Effector memory CD4-positive, alpha-beta T cell (primary cell): Measurements from ENCODE around the gene NKX6-2.
"Not testable (repeated sequence)": the region's sequence is repeated elsewhere in the genome, so short reads cannot be mapped to it uniquely, and the experiment has no call there.

Source experiments
- DNase-seq, 3 donors: peaks; one replicate each; pipeline ENCODE4 v3.0.0-alpha.2; 2020
- H3K27ac ChIP-seq: 2 replicates; pipeline ENCODE4 v1.7.0; 2013; ENCODE audit warnings: mild to moderate bottlenecking, low read length, moderate library complexity; ENCODE audit not compliant: insufficient read depth, poor library complexity, severe bottlenecking
- H3K27me3 ChIP-seq: replicated peaks from 2 replicates; pipeline ENCODE4 v1.7.0; 2013; ENCODE audit warnings: mild to moderate bottlenecking, low read length; ENCODE audit not compliant: insufficient read depth, control insufficient read depth, poor library complexity, severe bottlenecking
- H3K36me3 ChIP-seq: 2 replicates; pipeline ENCODE4 v1.7.0; 2013; ENCODE audit warnings: mild to moderate bottlenecking, low read length, moderate library complexity; ENCODE audit not compliant: control insufficient read depth, insufficient read depth
- H3K4me1 ChIP-seq: 2 replicates; pipeline ENCODE4 v1.7.0; 2013; ENCODE audit warnings: low read length, mild to moderate bottlenecking; ENCODE audit not compliant: control insufficient read depth, insufficient read depth, poor library complexity, severe bottlenecking
- H3K4me3 ChIP-seq: 2 replicates; pipeline ENCODE4 v1.7.0; 2013; ENCODE audit warnings: low read length, low read depth, mild to moderate bottlenecking; ENCODE audit not compliant: insufficient read depth, poor library complexity, severe bottlenecking
- H3K9me3 ChIP-seq: 2 replicates; pipeline ENCODE4 v1.7.0; 2013; ENCODE audit warnings: mild to moderate bottlenecking, low read length, moderate library complexity; ENCODE audit not compliant: control insufficient read depth

Gene NKX6-2

GRCh38 chr10:132796846-132797245 is 10.9 kb upstream of the NKX6-2 start:
- H3K4me3 ChIP-seq, result no peak overlapping the region
- H3K27me3 ChIP-seq, result no peaks in the 10 kb centered on the region
- H3K27ac ChIP-seq, result no peak overlapping the region
- H3K9me3 ChIP-seq, result no peaks in the 10 kb centered on the region
- no peak for DNase-seq
- no peaks in the 10 kb centered on the region for H3K4me1 ChIP-seq
- H3K36me3 ChIP-seq, result no peaks in the 10 kb centered on the region

GRCh38 chr10:132793871-132794849 is 8.2 kb upstream of the NKX6-2 start:
- Histone ChIP-seq H3K27me3 (peaks cover 6% of the 10 kb centered on the region), H3K4me3 (no peak overlapping the region), H3K36me3 (no peaks in the 10 kb centered on the region), H3K9me3 (no peaks in the 10 kb centered on the region), H3K4me1 (no peaks in the 10 kb centered on the region), H3K27ac (no peak overlapping the region)
- DNase-seq, result no peak

GRCh38 chr10:132793213-132793612 is 7.3 kb upstream of the NKX6-2 start:
- Histone ChIP-seq H3K9me3 (no peaks in the 10 kb centered on the region), H3K4me3 (no peak overlapping the region), H3K4me1 (peaks cover 4% of the 10 kb centered on the region), H3K27me3 (peaks cover 13% of the 10 kb centered on the region), H3K27ac (no peak overlapping the region), H3K36me3 (no peaks in the 10 kb centered on the region)
- DNase-seq, result no peak

GRCh38 chr10:132792796-132793195 is 6.8 kb upstream of the NKX6-2 start:
- no peak overlapping the region for H3K27ac ChIP-seq
- no peak overlapping the region for H3K4me3 ChIP-seq
- no peaks in the 10 kb centered on the region for H3K36me3 ChIP-seq
- H3K4me1 ChIP-seq, result peaks cover 5% of the 10 kb centered on the region
- peaks cover 17% of the 10 kb centered on the region for H3K27me3 ChIP-seq
- no peak for DNase-seq
- no peaks in the 10 kb centered on the region for H3K9me3 ChIP-seq

- H3K36me3 ChIP-seq, H3K9me3 ChIP-seq, H3K27ac ChIP-seq, H3K4me1 ChIP-seq, H3K4me3 ChIP-seq, DNase-seq: not testable (repeated sequence)
- peaks cover 22% of the 10 kb centered on the region for H3K27me3 ChIP-seq
Measured at GRCh38 chr10:132792099-132792498, 6.2 kb upstream of the NKX6-2 start.

- no peaks in the 10 kb centered on the region for H3K36me3 ChIP-seq
- peaks cover 32% of the 10 kb centered on the region for H3K27me3 ChIP-seq
- no peak overlapping the region for H3K27ac ChIP-seq
- H3K4me3 ChIP-seq, result no peak overlapping the region
- peaks cover 15% of the 10 kb centered on the region for H3K4me1 ChIP-seq
- no peaks in the 10 kb centered on the region for H3K9me3 ChIP-seq
- DNase-seq, result no peak
Measured at GRCh38 chr10:132790934-132791829, 5.2 kb upstream of the NKX6-2 start.

- Histone ChIP-seq H3K4me1 (peaks cover 15% of the 10 kb centered on the region), H3K4me3 (no peak overlapping the region), H3K36me3 (no peaks in the 10 kb centered on the region), H3K27ac (no peak overlapping the region), H3K27me3 (peaks cover 32% of the 10 kb centered on the region), H3K9me3 (no peaks in the 10 kb centered on the region)
- DNase-seq, result no peak
Measured at GRCh38 chr10:132790470-132790869, 4.5 kb upstream of the NKX6-2 start.

- Histone ChIP-seq H3K9me3 (no peaks in the 10 kb centered on the region), H3K36me3 (no peaks in the 10 kb centered on the region), H3K4me1 (peaks cover 15% of the 10 kb centered on the region), H3K27me3 (peaks cover 37% of the 10 kb centered on the region), H3K27ac (no peak overlapping the region), H3K4me3 (no peak overlapping the region)
- DNase-seq, result no peak
Measured at GRCh38 chr10:132789659-132790148, 3.8 kb upstream of the NKX6-2 start.

- H3K27ac ChIP-seq, result no peak overlapping the region
- H3K9me3 ChIP-seq, result no peaks in the 10 kb centered on the region
- DNase-seq, result no peak
- H3K27me3 ChIP-seq, result peaks cover 45% of the 10 kb centered on the region
- peaks cover 15% of the 10 kb centered on the region for H3K4me1 ChIP-seq
- no peaks in the 10 kb centered on the region for H3K36me3 ChIP-seq
- no peak overlapping the region for H3K4me3 ChIP-seq
Measured at GRCh38 chr10:132788831-132789219, 2.9 kb upstream of the NKX6-2 start.
